GM12878 (cell line): ENCODE data around the gene TIMM17B. TPM values are rescaled to one million over a fixed set of nuclear protein-coding genes. Genes with fewer than 3 reads are reported as not detected.

Experiments used
- CEBPB ChIP-seq, 2 experiments: fragments of 150-350 bp in 1 of 2; IDR thresholded peaks; 2 replicates each; pipeline ENCODE4 v1.6.1; 2012 to 2014; ENCODE audit warnings: low read depth in 2 of 2, low read length in 2 of 2, borderline replicate concordance in 1 of 2, inconsistent platforms in 1 of 2
- POLR2AphosphoS5 ChIP-seq: IDR thresholded peaks from 2 replicates; pipeline ENCODE4 v1.6.1; 2011; ENCODE audit warnings: mild to moderate bottlenecking, low read length, inconsistent platforms
- RFX5 ChIP-seq: IDR thresholded peaks from 2 replicates; pipeline ENCODE4 v1.6.1; 2011; ENCODE audit warnings: low read depth, low read length, improper control_type of control experiment
- ZSCAN29 ChIP-seq: fragments of 450-650 bp; IDR thresholded peaks from 2 replicates; pipeline ENCODE4 v1.6.1; 2017; ENCODE audit warnings: mild to moderate bottlenecking, moderate library complexity
- polyA plus RNA-seq, 11 experiments: library from polyadenylated mRNA; depleted of rRNA in 4 of 11; unstranded in 6 of 11; stranded (reverse) in 5 of 11; fragments of >200 nt; fragmentation: Nextera tagmentation in 4 of 11; fragmentation: Illumina TruSeq in 1 of 11; extraction: Ambion mirVana in 4 of 11; extraction: Trizol in 1 of 11; gene quantifications; 1 replicate in 1 of 11; 2 replicates in 10 of 11; pipeline versions ENCODE4 v1.2.1 to v1.2.3, GENCODE V29; 2011 to 2016; ENCODE audit warnings: inconsistent platforms in 2 of 11, missing spikeins in 2 of 11, low read depth in 1 of 11
- total RNA-seq, 4 experiments: library from RNA; depleted of rRNA in 3 of 4; stranded (reverse); fragments of >200 nt in 3 of 4; fragmentation: Illumina TruSeq in 1 of 4; extraction: Trizol in 1 of 4; gene quantifications; 2 replicates each; pipeline versions ENCODE4 v1.2.1 to v1.2.3, GENCODE V29; 2013 to 2021
- TF ChIP-seq, protein P1 (sequence below): IDR thresholded peaks from 2 replicates; pipeline ENCODE4 v1.6.1; 2011; ENCODE audit warnings: mild to moderate bottlenecking, low read depth, low read length, moderate library complexity; ENCODE audit not compliant: insufficient replicate concordance
- TF ChIP-seq, protein P2 (sequence below), 3 experiments: IDR thresholded peaks in 2 of 3; conservative IDR thresholded peaks in 1 of 3; 2 replicates each; pipeline ENCODE4 v1.5.1; 2011; ENCODE audit warnings: low read depth in 3 of 3, low read length in 3 of 3, mild to moderate bottlenecking in 3 of 3, control low read depth in 2 of 3, moderate library complexity in 2 of 3, inconsistent platforms in 1 of 3, mixed read lengths in 1 of 3; ENCODE audit not compliant: control insufficient read depth in 2 of 3, insufficient read depth in 1 of 3; ENCODE audit errors: extremely low read depth in 1 of 3
- TF ChIP-seq, protein P3 (sequence below): fragments of 450-650 bp; conservative IDR thresholded peaks from 2 replicates; pipeline ENCODE4 v1.6.1; 2017; ENCODE audit warnings: mild to moderate bottlenecking, moderate library complexity
- TF ChIP-seq, protein P4 (sequence below): IDR thresholded peaks from 2 replicates; pipeline ENCODE4 v1.6.1; 2012; ENCODE audit warnings: low read depth, low read length, improper control_type of control experiment
- TF ChIP-seq, protein P5 (sequence below): fragments of 450-650 bp; IDR thresholded peaks from 2 replicates; pipeline ENCODE4 v1.6.1; 2018; ENCODE audit warnings: mild to moderate bottlenecking, low read depth, moderate library complexity; ENCODE audit not compliant: partially characterized antibody
- TF ChIP-seq, protein P6 (sequence below): fragments of 450-650 bp; formaldehyde crosslinking; IDR thresholded peaks from 2 replicates; pipeline ENCODE4 v1.4.0; 2020; ENCODE audit warnings: mild to moderate bottlenecking, moderate library complexity
- TF ChIP-seq, protein P7 (sequence below): fragments of 450-650 bp; IDR thresholded peaks from 2 replicates; pipeline ENCODE4 v1.6.1; 2018; ENCODE audit warnings: borderline replicate concordance, mild to moderate bottlenecking; ENCODE audit not compliant: partially characterized antibody

The TIMM17B gene
- total and polyA plus RNA-seq, 10 of the 15 experiments (the other 5 are each of a cell fraction or from before 2014, with no cell fraction given), result 4.5 to 88.7 (median 47.5) TPM

DNA sequence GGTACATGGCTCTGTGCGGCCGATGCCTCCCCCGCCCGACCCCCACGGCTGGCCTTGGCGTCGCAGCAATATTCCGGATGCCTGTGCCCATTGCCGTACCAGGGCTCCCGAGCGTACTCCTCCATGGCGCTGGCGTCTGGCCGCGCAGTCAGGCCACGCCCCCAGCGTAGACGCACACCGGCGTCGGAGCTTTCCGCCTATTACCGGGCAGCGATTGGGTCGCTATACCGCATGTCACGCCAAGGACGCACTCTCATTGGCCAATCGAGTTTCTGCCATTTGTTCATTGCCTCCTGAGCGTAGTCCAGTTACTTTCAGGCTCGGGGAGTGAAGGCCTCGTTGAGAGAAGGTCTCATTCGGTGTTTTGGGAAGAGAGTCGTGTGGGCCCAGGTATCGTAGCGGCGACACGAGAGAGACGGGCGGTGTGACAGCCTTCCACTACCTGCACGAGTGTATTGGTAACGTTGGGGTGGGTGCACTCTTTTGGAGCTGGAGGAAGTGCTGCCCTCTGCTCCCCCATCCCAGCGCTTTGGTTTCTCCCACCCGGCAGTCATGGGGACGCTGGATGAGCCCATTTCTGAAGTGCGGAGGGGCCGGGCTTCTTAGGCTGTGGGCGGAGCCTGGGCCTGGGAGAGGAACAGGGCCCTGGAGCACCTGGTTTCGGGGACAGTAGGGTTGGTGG, at the start of gene TIMM17B, which contains the start of gene PQBP1 (continued):
- TF ChIP-seq, protein P1, sequence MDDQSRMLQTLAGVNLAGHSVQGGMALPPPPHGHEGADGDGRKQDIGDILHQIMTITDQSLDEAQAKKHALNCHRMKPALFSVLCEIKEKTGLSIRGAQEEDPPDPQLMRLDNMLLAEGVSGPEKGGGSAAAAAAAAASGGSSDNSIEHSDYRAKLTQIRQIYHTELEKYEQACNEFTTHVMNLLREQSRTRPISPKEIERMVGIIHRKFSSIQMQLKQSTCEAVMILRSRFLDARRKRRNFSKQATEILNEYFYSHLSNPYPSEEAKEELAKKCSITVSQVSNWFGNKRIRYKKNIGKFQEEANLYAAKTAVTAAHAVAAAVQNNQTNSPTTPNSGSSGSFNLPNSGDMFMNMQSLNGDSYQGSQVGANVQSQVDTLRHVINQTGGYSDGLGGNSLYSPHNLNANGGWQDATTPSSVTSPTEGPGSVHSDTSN, result peak; percentile 85
- TF ChIP-seq, protein P2, sequence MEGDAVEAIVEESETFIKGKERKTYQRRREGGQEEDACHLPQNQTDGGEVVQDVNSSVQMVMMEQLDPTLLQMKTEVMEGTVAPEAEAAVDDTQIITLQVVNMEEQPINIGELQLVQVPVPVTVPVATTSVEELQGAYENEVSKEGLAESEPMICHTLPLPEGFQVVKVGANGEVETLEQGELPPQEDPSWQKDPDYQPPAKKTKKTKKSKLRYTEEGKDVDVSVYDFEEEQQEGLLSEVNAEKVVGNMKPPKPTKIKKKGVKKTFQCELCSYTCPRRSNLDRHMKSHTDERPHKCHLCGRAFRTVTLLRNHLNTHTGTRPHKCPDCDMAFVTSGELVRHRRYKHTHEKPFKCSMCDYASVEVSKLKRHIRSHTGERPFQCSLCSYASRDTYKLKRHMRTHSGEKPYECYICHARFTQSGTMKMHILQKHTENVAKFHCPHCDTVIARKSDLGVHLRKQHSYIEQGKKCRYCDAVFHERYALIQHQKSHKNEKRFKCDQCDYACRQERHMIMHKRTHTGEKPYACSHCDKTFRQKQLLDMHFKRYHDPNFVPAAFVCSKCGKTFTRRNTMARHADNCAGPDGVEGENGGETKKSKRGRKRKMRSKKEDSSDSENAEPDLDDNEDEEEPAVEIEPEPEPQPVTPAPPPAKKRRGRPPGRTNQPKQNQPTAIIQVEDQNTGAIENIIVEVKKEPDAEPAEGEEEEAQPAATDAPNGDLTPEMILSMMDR (IDR thresholded peaks at IDR 0.05 in 2 of 3, conservative IDR thresholded peaks at IDR 0.05 in 1 of 3; ENCODE audit: control insufficient read depth in 2 of 3, extremely low read depth in 1 of 3, insufficient read depth in 1 of 3, low read depth in 3 of 3, low read length in 3 of 3), result no peak
- TF ChIP-seq, protein P3, sequence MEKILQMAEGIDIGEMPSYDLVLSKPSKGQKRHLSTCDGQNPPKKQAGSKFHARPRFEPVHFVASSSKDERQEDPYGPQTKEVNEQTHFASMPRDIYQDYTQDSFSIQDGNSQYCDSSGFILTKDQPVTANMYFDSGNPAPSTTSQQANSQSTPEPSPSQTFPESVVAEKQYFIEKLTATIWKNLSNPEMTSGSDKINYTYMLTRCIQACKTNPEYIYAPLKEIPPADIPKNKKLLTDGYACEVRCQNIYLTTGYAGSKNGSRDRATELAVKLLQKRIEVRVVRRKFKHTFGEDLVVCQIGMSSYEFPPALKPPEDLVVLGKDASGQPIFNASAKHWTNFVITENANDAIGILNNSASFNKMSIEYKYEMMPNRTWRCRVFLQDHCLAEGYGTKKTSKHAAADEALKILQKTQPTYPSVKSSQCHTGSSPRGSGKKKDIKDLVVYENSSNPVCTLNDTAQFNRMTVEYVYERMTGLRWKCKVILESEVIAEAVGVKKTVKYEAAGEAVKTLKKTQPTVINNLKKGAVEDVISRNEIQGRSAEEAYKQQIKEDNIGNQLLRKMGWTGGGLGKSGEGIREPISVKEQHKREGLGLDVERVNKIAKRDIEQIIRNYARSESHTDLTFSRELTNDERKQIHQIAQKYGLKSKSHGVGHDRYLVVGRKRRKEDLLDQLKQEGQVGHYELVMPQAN, result no peak; the same call in 1 of the 2 replicates
- TF ChIP-seq, protein P4, sequence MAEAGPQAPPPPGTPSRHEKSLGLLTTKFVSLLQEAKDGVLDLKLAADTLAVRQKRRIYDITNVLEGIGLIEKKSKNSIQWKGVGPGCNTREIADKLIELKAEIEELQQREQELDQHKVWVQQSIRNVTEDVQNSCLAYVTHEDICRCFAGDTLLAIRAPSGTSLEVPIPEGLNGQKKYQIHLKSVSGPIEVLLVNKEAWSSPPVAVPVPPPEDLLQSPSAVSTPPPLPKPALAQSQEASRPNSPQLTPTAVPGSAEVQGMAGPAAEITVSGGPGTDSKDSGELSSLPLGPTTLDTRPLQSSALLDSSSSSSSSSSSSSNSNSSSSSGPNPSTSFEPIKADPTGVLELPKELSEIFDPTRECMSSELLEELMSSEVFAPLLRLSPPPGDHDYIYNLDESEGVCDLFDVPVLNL, result no peak
- TF ChIP-seq POLR2AphosphoS5 (peak; percentile 92), RFX5 (peak; percentile 91), CEBPB (IDR thresholded peaks at IDR 0.05; ENCODE audit: borderline replicate concordance in 1 of 2, low read depth in 2 of 2, low read length in 2 of 2) (no peak), ZSCAN29 (no peak)
- TF ChIP-seq, protein P5, sequence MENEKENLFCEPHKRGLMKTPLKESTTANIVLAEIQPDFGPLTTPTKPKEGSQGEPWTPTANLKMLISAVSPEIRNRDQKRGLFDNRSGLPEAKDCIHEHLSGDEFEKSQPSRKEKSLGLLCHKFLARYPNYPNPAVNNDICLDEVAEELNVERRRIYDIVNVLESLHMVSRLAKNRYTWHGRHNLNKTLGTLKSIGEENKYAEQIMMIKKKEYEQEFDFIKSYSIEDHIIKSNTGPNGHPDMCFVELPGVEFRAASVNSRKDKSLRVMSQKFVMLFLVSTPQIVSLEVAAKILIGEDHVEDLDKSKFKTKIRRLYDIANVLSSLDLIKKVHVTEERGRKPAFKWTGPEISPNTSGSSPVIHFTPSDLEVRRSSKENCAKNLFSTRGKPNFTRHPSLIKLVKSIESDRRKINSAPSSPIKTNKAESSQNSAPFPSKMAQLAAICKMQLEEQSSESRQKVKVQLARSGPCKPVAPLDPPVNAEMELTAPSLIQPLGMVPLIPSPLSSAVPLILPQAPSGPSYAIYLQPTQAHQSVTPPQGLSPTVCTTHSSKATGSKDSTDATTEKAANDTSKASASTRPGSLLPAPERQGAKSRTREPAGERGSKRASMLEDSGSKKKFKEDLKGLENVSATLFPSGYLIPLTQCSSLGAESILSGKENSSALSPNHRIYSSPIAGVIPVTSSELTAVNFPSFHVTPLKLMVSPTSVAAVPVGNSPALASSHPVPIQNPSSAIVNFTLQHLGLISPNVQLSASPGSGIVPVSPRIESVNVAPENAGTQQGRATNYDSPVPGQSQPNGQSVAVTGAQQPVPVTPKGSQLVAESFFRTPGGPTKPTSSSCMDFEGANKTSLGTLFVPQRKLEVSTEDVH, result no peak
- TF ChIP-seq, protein P6, sequence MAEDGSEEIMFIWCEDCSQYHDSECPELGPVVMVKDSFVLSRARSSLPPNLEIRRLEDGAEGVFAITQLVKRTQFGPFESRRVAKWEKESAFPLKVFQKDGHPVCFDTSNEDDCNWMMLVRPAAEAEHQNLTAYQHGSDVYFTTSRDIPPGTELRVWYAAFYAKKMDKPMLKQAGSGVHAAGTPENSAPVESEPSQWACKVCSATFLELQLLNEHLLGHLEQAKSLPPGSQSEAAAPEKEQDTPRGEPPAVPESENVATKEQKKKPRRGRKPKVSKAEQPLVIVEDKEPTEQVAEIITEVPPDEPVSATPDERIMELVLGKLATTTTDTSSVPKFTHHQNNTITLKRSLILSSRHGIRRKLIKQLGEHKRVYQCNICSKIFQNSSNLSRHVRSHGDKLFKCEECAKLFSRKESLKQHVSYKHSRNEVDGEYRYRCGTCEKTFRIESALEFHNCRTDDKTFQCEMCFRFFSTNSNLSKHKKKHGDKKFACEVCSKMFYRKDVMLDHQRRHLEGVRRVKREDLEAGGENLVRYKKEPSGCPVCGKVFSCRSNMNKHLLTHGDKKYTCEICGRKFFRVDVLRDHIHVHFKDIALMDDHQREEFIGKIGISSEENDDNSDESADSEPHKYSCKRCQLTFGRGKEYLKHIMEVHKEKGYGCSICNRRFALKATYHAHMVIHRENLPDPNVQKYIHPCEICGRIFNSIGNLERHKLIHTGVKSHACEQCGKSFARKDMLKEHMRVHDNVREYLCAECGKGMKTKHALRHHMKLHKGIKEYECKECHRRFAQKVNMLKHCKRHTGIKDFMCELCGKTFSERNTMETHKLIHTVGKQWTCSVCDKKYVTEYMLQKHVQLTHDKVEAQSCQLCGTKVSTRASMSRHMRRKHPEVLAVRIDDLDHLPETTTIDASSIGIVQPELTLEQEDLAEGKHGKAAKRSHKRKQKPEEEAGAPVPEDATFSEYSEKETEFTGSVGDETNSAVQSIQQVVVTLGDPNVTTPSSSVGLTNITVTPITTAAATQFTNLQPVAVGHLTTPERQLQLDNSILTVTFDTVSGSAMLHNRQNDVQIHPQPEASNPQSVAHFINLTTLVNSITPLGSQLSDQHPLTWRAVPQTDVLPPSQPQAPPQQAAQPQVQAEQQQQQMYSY, result no peak
- TF ChIP-seq, protein P7, sequence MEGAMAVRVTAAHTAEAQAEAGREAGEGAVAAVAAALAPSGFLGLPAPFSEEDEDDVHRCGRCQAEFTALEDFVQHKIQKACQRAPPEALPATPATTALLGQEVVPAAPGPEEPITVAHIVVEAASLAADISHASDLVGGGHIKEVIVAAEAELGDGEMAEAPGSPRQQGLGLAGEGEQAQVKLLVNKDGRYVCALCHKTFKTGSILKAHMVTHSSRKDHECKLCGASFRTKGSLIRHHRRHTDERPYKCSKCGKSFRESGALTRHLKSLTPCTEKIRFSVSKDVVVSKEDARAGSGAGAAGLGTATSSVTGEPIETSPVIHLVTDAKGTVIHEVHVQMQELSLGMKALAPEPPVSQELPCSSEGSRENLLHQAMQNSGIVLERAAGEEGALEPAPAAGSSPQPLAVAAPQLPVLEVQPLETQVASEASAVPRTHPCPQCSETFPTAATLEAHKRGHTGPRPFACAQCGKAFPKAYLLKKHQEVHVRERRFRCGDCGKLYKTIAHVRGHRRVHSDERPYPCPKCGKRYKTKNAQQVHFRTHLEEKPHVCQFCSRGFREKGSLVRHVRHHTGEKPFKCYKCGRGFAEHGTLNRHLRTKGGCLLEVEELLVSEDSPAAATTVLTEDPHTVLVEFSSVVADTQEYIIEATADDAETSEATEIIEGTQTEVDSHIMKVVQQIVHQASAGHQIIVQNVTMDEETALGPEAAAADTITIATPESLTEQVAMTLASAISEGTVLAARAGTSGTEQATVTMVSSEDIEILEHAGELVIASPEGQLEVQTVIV, result peak; percentile 51
